GM20000 (cell line): ENCODE measurements around the gene RBM34.

ENCODE experiments used
- DNase-seq: peaks from one replicate; pipeline ENCODE4 v3.0.0; 2012; ENCODE audit warnings: low spot score
- CTCF ChIP-seq: IDR thresholded peaks from 2 replicates; pipeline ENCODE4 v1.5.1; 2012; ENCODE audit warnings: mild to moderate bottlenecking, control low read depth; ENCODE audit errors: extremely low read depth, missing control alignments

RBM34 gene

DNA sequence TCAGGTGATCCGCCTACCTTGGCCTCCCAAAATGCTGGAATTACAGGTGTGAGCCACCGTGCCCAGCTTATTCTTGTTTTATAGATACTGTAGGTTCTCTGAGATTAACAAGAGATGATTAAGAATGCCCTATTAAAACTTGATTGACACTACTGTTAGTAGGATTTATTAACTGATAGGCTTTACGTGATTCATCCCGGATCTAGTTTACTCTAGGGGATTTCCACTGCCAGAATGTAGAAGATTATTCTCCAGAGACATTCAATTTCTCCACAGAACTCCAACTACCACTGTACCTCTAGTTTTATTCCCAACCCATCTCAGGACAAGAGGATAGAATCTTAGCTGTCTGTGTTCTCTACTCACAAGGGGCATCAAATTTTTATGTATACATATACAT, 26.3 kb upstream of the RBM34 start:
- no peak for TF ChIP-seq CTCF
- no peak for DNase-seq

- DNase-seq: no peak
- no peak for TF ChIP-seq CTCF
Measured at GRCh38 chr1:235181561-235182245, 20.7 kb upstream of the RBM34 start.

DNA sequence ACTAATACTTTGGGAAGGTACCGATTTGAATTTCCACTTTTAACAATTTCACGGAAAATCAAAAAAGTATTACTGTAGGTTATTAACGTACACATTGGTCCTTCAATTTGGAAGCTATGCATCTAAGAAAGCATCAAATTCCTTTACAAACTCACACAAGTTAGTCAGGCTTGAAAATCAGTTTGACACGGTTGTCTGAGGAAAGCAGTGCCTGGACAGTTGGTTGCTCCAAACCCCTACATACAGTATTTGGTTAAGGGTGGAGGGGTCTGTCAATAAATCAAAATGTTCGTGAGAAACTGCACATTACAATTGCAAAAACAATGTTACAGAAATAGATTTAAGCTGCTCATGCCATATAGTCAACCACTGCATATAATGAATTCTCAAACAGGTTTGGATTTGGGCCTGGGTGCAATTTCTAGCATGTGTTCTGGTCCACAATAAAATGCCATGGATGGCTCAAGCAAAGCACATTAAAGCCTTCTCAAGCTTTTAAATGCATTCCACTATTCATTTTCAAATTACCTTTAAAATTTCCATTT, 19.9 kb upstream of the RBM34 start:
- TF ChIP-seq CTCF: no peak

GRCh38 chr1:235176486-235176885, 15.4 kb upstream of the RBM34 start:
- TF ChIP-seq CTCF: no peak
- DNase-seq: no peak

More for the DNA sequence above, 19.9 kb upstream of the RBM34 start:
- DNase-seq: no peak

DNA sequence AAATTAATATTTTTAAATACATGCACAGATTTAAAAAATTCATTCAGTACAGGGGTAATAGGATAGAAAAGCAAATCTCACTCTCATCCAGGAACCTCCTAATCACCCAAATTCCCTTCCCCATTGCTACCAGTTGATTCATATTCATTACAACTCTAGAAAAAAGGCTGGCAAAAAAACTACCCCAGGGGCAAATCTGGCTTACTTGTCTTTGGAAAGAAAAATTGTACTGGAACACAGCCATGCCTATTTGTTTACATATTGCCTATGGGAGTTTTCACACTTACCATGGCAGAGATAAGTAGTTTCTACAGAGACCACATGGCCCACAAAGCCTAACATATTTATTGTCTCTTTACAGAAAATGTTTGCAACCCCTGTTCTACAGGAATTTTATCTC, 8.9 kb upstream of the RBM34 start:
- TF ChIP-seq CTCF: no peak
- no peak for DNase-seq

- no peak for TF ChIP-seq CTCF
- DNase-seq: no peak
Measured at GRCh38 chr1:235168375-235168774, 7.3 kb upstream of the RBM34 start.

DNA sequence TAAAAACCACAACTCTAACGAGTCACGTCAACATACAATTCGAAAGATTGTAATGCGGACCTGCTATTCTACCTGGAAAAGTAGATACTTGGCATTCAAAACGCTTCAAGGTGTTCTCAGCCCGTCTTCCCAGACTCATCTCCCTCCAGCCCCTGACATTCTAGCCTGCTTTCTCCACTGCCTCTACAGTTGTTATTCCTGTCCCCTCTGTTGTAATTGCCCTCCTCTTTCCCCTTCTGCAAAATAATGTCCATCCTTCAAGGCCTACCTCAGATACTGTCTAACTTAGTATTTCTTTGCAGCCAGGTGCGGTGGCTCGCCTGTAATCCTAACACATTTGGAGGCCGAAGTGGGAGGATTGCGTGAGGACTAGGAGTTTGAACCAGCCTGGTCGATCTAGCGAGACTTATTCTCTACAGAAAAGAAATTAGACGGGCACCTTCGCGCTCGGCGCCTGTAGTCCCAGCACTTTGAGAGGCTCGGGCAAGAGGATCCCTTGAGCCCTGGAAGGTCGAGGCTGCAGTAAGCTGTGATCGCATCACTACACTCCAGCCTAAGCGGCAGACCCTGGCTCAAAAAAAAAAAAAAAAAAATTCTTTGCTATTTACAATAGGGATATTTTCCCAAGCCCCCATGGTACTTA, 756 bp upstream of the RBM34 start:
- no peak for DNase-seq
- no peak for TF ChIP-seq CTCF
